PC-3 (cell line): ENCODE results near the gene TRAK1. TPM values are rescaled to one million over a fixed set of nuclear protein-coding genes. Genes with fewer than 3 reads are reported as not detected.
A peak's percentile ranks its signal among the peaks of the same experiment; 100 is the strongest.

ENCODE experiments used
- ATAC-seq: fragments of 200-7000 bp; cut with Tn5 transposase; 2 replicates; pipeline ENCODE4 v1.9.1; 2020; ENCODE audit warnings: mild to moderate bottlenecking, moderate library complexity
- BruUV-seq: library from RNA; stranded (reverse); fragments of 400-500 nt; replicated peaks from 2 replicates; lab custom pipeline; 2021; lab: Mats Ljungman, UMichigan
- CTCF ChIA-PET: fragments of 300-600 bp; sonication (Branson Sonifier 250); formaldehyde crosslinking; loops from one replicate; lab custom pipeline; 2022; ENCODE audit warnings: antibody characterized with exemption; lab: Charles Lee
- POLR2A ChIA-PET: fragments of 300-600 bp; sonication (Branson Sonifier 250); formaldehyde crosslinking; loops from one replicate; lab custom pipeline; 2022; ENCODE audit warnings: antibody characterized with exemption; ENCODE audit not compliant: unreplicated experiment; lab: Charles Lee
- DNase-seq: peaks from one replicate; pipeline ENCODE4 v3.0.0-alpha.2; 2015
- H2AFZ ChIP-seq: fragments of 300-600 bp; sonication (generic); 2 replicates; pipeline ENCODE4 v1.6.0; 2016; ENCODE audit warnings: antibody characterized with exemption, low read length
- H3F3A ChIP-seq: fragments of 300-600 bp; sonication (generic); one replicate; pipeline ENCODE4 v1.6.0; 2017; ENCODE audit warnings: antibody characterized with exemption, low read length, control low read depth, mild to moderate bottlenecking; ENCODE audit not compliant: unreplicated experiment
- H3K27ac ChIP-seq: fragments of 300-600 bp; sonication (generic); 2 replicates; pipeline ENCODE4 v1.5.1; 2016; ENCODE audit warnings: mild to moderate bottlenecking, low read length
- H3K27me3 ChIP-seq: fragments of 300-600 bp; sonication (generic); 2 replicates; pipeline ENCODE4 v1.6.1; 2016; ENCODE audit warnings: low read length, mixed read lengths
- H3K36me3 ChIP-seq: fragments of 300-600 bp; sonication (generic); 2 replicates; pipeline ENCODE4 v1.6.1; 2016; ENCODE audit warnings: low read depth, mixed run types, low read length, mixed read lengths
- H3K4me1 ChIP-seq: fragments of 300-600 bp; sonication (generic); 2 replicates; pipeline ENCODE4 v1.5.1; 2016; ENCODE audit warnings: low read length; ENCODE audit not compliant: insufficient read depth
- H3K4me2 ChIP-seq: fragments of 300-600 bp; sonication (generic); 2 replicates; pipeline ENCODE4 v1.6.0; 2016; ENCODE audit warnings: low read length
- H3K4me3 ChIP-seq: fragments of 300-600 bp; sonication (generic); 2 replicates; pipeline ENCODE4 v1.5.1; 2016; ENCODE audit warnings: mild to moderate bottlenecking, low read length, mixed read lengths
- H3K79me2 ChIP-seq: fragments of 300-600 bp; sonication (generic); 2 replicates; pipeline ENCODE4 v1.6.1; 2017; ENCODE audit warnings: low read length, mixed read lengths
- H3K9ac ChIP-seq: fragments of 300-600 bp; sonication (generic); 2 replicates; pipeline ENCODE4 v1.6.0; 2016; ENCODE audit warnings: mild to moderate bottlenecking, low read length
- H3K9me2 ChIP-seq: fragments of 300-600 bp; sonication (generic); replicated peaks from 2 replicates; pipeline ENCODE4 v1.6.1; 2016; ENCODE audit warnings: mixed run types, low read length, mixed read lengths
- H3K9me3 ChIP-seq: fragments of 300-600 bp; sonication (generic); 2 replicates; pipeline ENCODE4 v1.6.1; 2016; ENCODE audit warnings: low read length, mixed read lengths
- H4K20me1 ChIP-seq: fragments of 300-600 bp; sonication (generic); 2 replicates; pipeline ENCODE4 v1.6.1; 2016; ENCODE audit warnings: low read length, mixed read lengths
- CTCF ChIP-seq: fragments of 300-600 bp; sonication (generic); conservative IDR thresholded peaks from 2 replicates; pipeline ENCODE4 v1.5.1; 2017; ENCODE audit warnings: antibody characterized with exemption, low read depth, mild to moderate bottlenecking, low read length
- EZH2 ChIP-seq: fragments of 300-600 bp; sonication (generic); IDR thresholded peaks from one replicate; pipeline ENCODE4 v1.6.1; 2017; ENCODE audit warnings: antibody characterized with exemption, mild to moderate bottlenecking, low read length; ENCODE audit not compliant: unreplicated experiment
- EZH2phosphoT487 ChIP-seq: fragments of 300-600 bp; sonication (generic); IDR thresholded peaks from 2 replicates; pipeline ENCODE4 v1.6.1; 2018; ENCODE audit warnings: mild to moderate bottlenecking, antibody characterized with exemption, low read length, borderline replicate concordance
- intact Hi-C: fragments of 100-400 bp; cut with micrococcal nuclease; formaldehyde crosslinking; loops from 2 replicates; pipeline ENCODE4 v1.9.0; 2023
- total RNA-seq: library from RNA; depleted of rRNA; stranded (reverse); fragments of >200 nt; gene quantifications from 2 replicates; pipeline ENCODE4 v1.2.3, GENCODE V29; 2014

Gene TRAK1
- total RNA-seq, 1 experiment from 2014 or later: 23.4 TPM

- H3F3A ChIP-seq: peaks cover 7% of the 10 kb centered on the region
- no peak overlapping the region for H3K4me3 ChIP-seq
- ChIA-PET CTCF (no interaction called here), POLR2A (no interaction called here)
- no peak overlapping the region for H3K9ac ChIP-seq
- H3K9me3 ChIP-seq: no peaks in the 10 kb centered on the region
- BruUV-seq: no TSS peak
- H3K27ac ChIP-seq: no peak overlapping the region
- intact Hi-C loops: loop anchor here (5.0 kb wide), 1 partner anchor 35 kb away; no protein-coding TSS in a partner anchor
- TF ChIP-seq EZH2phosphoT487 (no peak), EZH2 (no peak), CTCF (no peak)
- H2AFZ ChIP-seq: no peak overlapping the region
- H3K4me1 ChIP-seq: peaks cover 46% of the 10 kb centered on the region
- no peak for DNase-seq
- ATAC-seq: no peak
- no peak overlapping the region for H3K4me2 ChIP-seq
- peaks cover 8% of the 10 kb centered on the region for H3K79me2 ChIP-seq
- H3K27me3 ChIP-seq: no peaks in the 10 kb centered on the region
- no peaks in the 10 kb centered on the region for H3K9me2 ChIP-seq
- peaks cover 3% of the 10 kb centered on the region; the same call in 1 of the 2 replicates for H3K36me3 ChIP-seq
- no peaks in the 10 kb centered on the region for H4K20me1 ChIP-seq
Observed at GRCh38 chr3:42127226-42127625, 36.1 kb downstream of the TRAK1 start.

GRCh38 chr3:42128526-42128925 is 37.4 kb downstream of the TRAK1 start:
- ChIA-PET POLR2A (no interaction called here), CTCF (no interaction called here)
- TF ChIP-seq EZH2phosphoT487 (no peak), EZH2 (no peak), CTCF (no peak)
- H3K9me2 ChIP-seq: no peaks in the 10 kb centered on the region
- peaks cover 38% of the 10 kb centered on the region for H3K4me1 ChIP-seq
- H3K9ac ChIP-seq: peak overlapping the region; percentile 84
- peak overlapping the region; percentile 96 for H3K27ac ChIP-seq
- H3F3A ChIP-seq: peaks cover 7% of the 10 kb centered on the region
- H3K4me2 ChIP-seq: no peak overlapping the region; the same call in 1 of the 2 replicates
- peaks cover 12% of the 10 kb centered on the region for H3K79me2 ChIP-seq
- no peaks in the 10 kb centered on the region for H4K20me1 ChIP-seq
- no peak overlapping the region for H2AFZ ChIP-seq
- no peak overlapping the region for H3K4me3 ChIP-seq
- no peaks in the 10 kb centered on the region for H3K27me3 ChIP-seq
- DNase-seq (no peak), ATAC-seq (no peak)
- no peaks in the 10 kb centered on the region for H3K9me3 ChIP-seq
- intact Hi-C loops: loop anchor here (2.0 to 5.0 kb wide), 2 partner anchors 34 to 62 kb away; no protein-coding TSS in a partner anchor
- BruUV-seq: no TSS peak
- peaks cover 3% of the 10 kb centered on the region; the same call in 1 of the 2 replicates for H3K36me3 ChIP-seq
